Endothelial cell (in vitro differentiated cells): ENCODE data around the gene KAT2A. TPM values are rescaled to one million over a fixed set of nuclear protein-coding genes. Genes with fewer than 3 reads are reported as not detected.
A peak's percentile ranks its signal among the peaks of the same experiment; 100 is the strongest.

Experiments used
- DNase-seq: peaks from one replicate; pipeline ENCODE4 v3.0.0; 2021; ENCODE audit warnings: low spot score
- H3K27ac Mint-ChIP-seq: one replicate; pipeline ENCODE4 v1.8.0; 2021; ENCODE audit warnings: mixed read lengths, inconsistent platforms; ENCODE audit not compliant: unreplicated experiment
- H3K27me3 Mint-ChIP-seq: one replicate; pipeline ENCODE4 v1.8.0; 2021; ENCODE audit warnings: mild to moderate bottlenecking, moderate library complexity, mixed read lengths, inconsistent platforms; ENCODE audit not compliant: unreplicated experiment
- H3K36me3 Mint-ChIP-seq: one replicate; pipeline ENCODE4 v1.8.0; 2021; ENCODE audit warnings: mild to moderate bottlenecking, low read depth, mixed read lengths, inconsistent platforms; ENCODE audit not compliant: unreplicated experiment
- H3K4me1 Mint-ChIP-seq: one replicate; pipeline ENCODE4 v1.8.0; 2021; ENCODE audit warnings: mild to moderate bottlenecking, mixed read lengths, inconsistent platforms; ENCODE audit not compliant: unreplicated experiment
- H3K4me3 Mint-ChIP-seq: one replicate; pipeline ENCODE4 v1.8.0; 2021; ENCODE audit warnings: mild to moderate bottlenecking, mixed read lengths, inconsistent platforms; ENCODE audit not compliant: unreplicated experiment
- H3K9me3 Mint-ChIP-seq: one replicate; pipeline ENCODE4 v1.8.0; 2021; ENCODE audit warnings: mixed read lengths, inconsistent platforms; ENCODE audit not compliant: unreplicated experiment
- CTCF ChIP-seq: fragments of 200-600 bp; sonication (generic); IDR thresholded peaks from one replicate; pipeline ENCODE4 v1.5.0; 2021; ENCODE audit warnings: antibody characterized with exemption; ENCODE audit not compliant: unreplicated experiment
- total RNA-seq: library from RNA; stranded (reverse); fragmentation: NEBNext Ultra II Directional; extraction: Animal tissue kit (Norgen Biotek cat#: 25700); gene quantifications from one replicate; pipeline ENCODE4 v1.2.1, GENCODE V29; 2021; ENCODE audit not compliant: unreplicated experiment

The KAT2A gene
- total RNA-seq, 1 donor from 2014 or later, result 22.8 TPM

- H3K27me3 Mint-ChIP-seq, result peaks cover 8% of the 10 kb centered on the region
- peaks cover 39% of the 10 kb centered on the region for H3K36me3 Mint-ChIP-seq
Measured at GRCh38 chr17:42124256-42124655, 3.1 kb upstream of the KAT2A start.

GRCh38 chr17:42122371-42123303, 1.5 kb upstream of the KAT2A start, which contains the start of gene HSPB9:
HSPB9 (plus strand) TSS chr17:42122804; CDS start chr17:42122851, 47 bp downstream.
- peaks cover 26% of the 10 kb centered on the region for H3K36me3 Mint-ChIP-seq
- peaks cover 10% of the 10 kb centered on the region for H3K27me3 Mint-ChIP-seq
- peak within 1 kb of the TSS; percentile 72 for H3K27ac Mint-ChIP-seq
- DNase-seq, result no peak
- no peaks in the 10 kb centered on the region for H3K9me3 Mint-ChIP-seq
- H3K4me1 Mint-ChIP-seq, result peaks cover 13% of the 10 kb centered on the region
- TF ChIP-seq CTCF, result no peak
- peak within 1 kb of the TSS; percentile 74 for H3K4me3 Mint-ChIP-seq

More at GRCh38 chr17:42124256-42124655, 3.1 kb upstream of the KAT2A start:
- TF ChIP-seq CTCF, result no peak
- Mint-ChIP-seq H3K4me3 (no peak overlapping the region), H3K9me3 (no peaks in the 10 kb centered on the region), H3K27ac (no peak overlapping the region), H3K4me1 (peaks cover 10% of the 10 kb centered on the region)
- no peak for DNase-seq

GRCh38 chr17:42120161-42120769, 902 bp downstream of the KAT2A start:
- no peak for TF ChIP-seq CTCF
- Mint-ChIP-seq H3K27ac (no peak overlapping the region), H3K4me3 (peak overlapping the region; percentile 29), H3K4me1 (peaks cover 13% of the 10 kb centered on the region), H3K36me3 (peaks cover 7% of the 10 kb centered on the region), H3K9me3 (no peaks in the 10 kb centered on the region), H3K27me3 (peaks cover 11% of the 10 kb centered on the region)
- DNase-seq, result no peak

GRCh38 chr17:42119301-42119700, 1.9 kb downstream of the KAT2A start:
- H3K9me3 Mint-ChIP-seq, result no peaks in the 10 kb centered on the region
- H3K27ac Mint-ChIP-seq, result no peak overlapping the region
- H3K36me3 Mint-ChIP-seq, result peaks cover 7% of the 10 kb centered on the region
- peaks cover 13% of the 10 kb centered on the region for H3K4me1 Mint-ChIP-seq
- H3K27me3 Mint-ChIP-seq, result peaks cover 16% of the 10 kb centered on the region
- no peak for DNase-seq
- TF ChIP-seq CTCF, result no peak
- H3K4me3 Mint-ChIP-seq, result no peak overlapping the region
